MM.1S (cell line): Measurements from ENCODE around the gene NME7.

ENCODE experiments used
- DNase-seq: peaks from one replicate; pipeline ENCODE4 v3.0.0-alpha.2; 2015
- H2AFZ ChIP-seq: fragments of 300-600 bp; sonication (generic); 2 replicates; pipeline ENCODE4 v1.6.0; 2016; ENCODE audit warnings: antibody characterized with exemption, low read length
- H3F3A ChIP-seq: fragments of 300-600 bp; sonication (generic); 2 replicates; pipeline ENCODE4 v1.6.1; 2016; ENCODE audit warnings: mild to moderate bottlenecking, antibody characterized with exemption, low read length, moderate library complexity, mixed read lengths; ENCODE audit not compliant: insufficient read depth
- H3K27ac ChIP-seq: fragments of 300-600 bp; sonication (generic); 2 replicates; pipeline ENCODE4 v1.5.1; 2016; ENCODE audit warnings: mild to moderate bottlenecking, low read length
- H3K27me3 ChIP-seq: fragments of 300-600 bp; sonication (generic); replicated peaks from 2 replicates; pipeline ENCODE4 v1.6.0; 2016; ENCODE audit warnings: low read length; ENCODE audit not compliant: insufficient read depth
- H3K36me3 ChIP-seq: fragments of 300-600 bp; sonication (generic); replicated peaks from 2 replicates; pipeline ENCODE4 v1.6.1; 2016; ENCODE audit warnings: mild to moderate bottlenecking, low read length, mixed read lengths; ENCODE audit not compliant: insufficient read depth
- H3K4me1 ChIP-seq: fragments of 300-600 bp; sonication (generic); 2 replicates; pipeline ENCODE4 v1.6.1; 2016; ENCODE audit warnings: low read length, mixed read lengths
- H3K4me2 ChIP-seq: fragments of 300-600 bp; sonication (generic); 2 replicates; pipeline ENCODE4 v1.6.0; 2016; ENCODE audit warnings: low read depth, low read length
- H3K4me3 ChIP-seq: fragments of 300-600 bp; sonication (generic); 2 replicates; pipeline ENCODE4 v1.5.1; 2016; ENCODE audit warnings: low read length, mixed read lengths
- H3K79me2 ChIP-seq: fragments of 300-600 bp; sonication (generic); 2 replicates; pipeline ENCODE4 v1.6.1; 2016; ENCODE audit warnings: mixed run types, low read length, mixed read lengths
- H3K9ac ChIP-seq: fragments of 300-600 bp; sonication (generic); 2 replicates; pipeline ENCODE4 v1.6.1; 2016; ENCODE audit warnings: low read length, mixed read lengths
- H3K9me2 ChIP-seq: fragments of 300-600 bp; sonication (generic); replicated peaks from 2 replicates; pipeline ENCODE4 v1.6.1; 2016; ENCODE audit warnings: mild to moderate bottlenecking, low read length, mixed read lengths; ENCODE audit not compliant: insufficient read depth
- H3K9me3 ChIP-seq: fragments of 300-600 bp; sonication (generic); replicated peaks from 2 replicates; pipeline ENCODE4 v1.6.1; 2016; ENCODE audit warnings: mild to moderate bottlenecking, low read length, mixed read lengths; ENCODE audit not compliant: insufficient read depth
- H4K20me1 ChIP-seq: fragments of 300-600 bp; sonication (generic); 2 replicates; pipeline ENCODE4 v1.6.1; 2016; ENCODE audit warnings: mild to moderate bottlenecking, low read length, moderate library complexity, mixed read lengths; ENCODE audit not compliant: insufficient read depth
- CTCF ChIP-seq: fragments of 300-600 bp; sonication (generic); IDR thresholded peaks from 2 replicates; pipeline ENCODE4 v1.5.1; 2016; ENCODE audit warnings: antibody characterized with exemption, low read length, mixed read lengths
- EZH2 ChIP-seq: fragments of 300-600 bp; sonication (generic); optimal IDR thresholded peaks from 2 replicates; pipeline ENCODE3; 2017; ENCODE audit warnings: low read depth, mild to moderate bottlenecking, antibody characterized with exemption, low read length, mixed read lengths
- EZH2phosphoT487 ChIP-seq: fragments of 300-600 bp; sonication (generic); IDR thresholded peaks from 2 replicates; pipeline ENCODE4 v1.6.1; 2018; ENCODE audit warnings: antibody characterized with exemption, low read length

Gene NME7

GRCh38 chr1:169163059-169163458, 204.5 kb downstream of the NME7 start:
- Histone ChIP-seq H3K9me2 (no peaks in the 10 kb centered on the region), H2AFZ (no peak overlapping the region), H3K36me3 (no peaks in the 10 kb centered on the region), H4K20me1 (no peaks in the 10 kb centered on the region), H3K4me2 (no peak overlapping the region), H3K79me2 (no peaks in the 10 kb centered on the region), H3K9me3 (no peaks in the 10 kb centered on the region), H3K4me3 (no peak overlapping the region), H3K27me3 (no peaks in the 10 kb centered on the region), H3K27ac (no peak overlapping the region), H3K4me1 (no peaks in the 10 kb centered on the region), H3K9ac (no peak overlapping the region), H3F3A (no peaks in the 10 kb centered on the region)
- no peak for DNase-seq
- TF ChIP-seq EZH2phosphoT487: no peak
- no peak for TF ChIP-seq EZH2
- no peak for TF ChIP-seq CTCF

- Histone ChIP-seq H3K36me3 (no peaks in the 10 kb centered on the region), H2AFZ (no peak overlapping the region), H3K9ac (no peak overlapping the region), H3K27me3 (no peaks in the 10 kb centered on the region), H3K9me2 (no peaks in the 10 kb centered on the region), H3K4me1 (no peaks in the 10 kb centered on the region), H3K79me2 (no peaks in the 10 kb centered on the region), H3K27ac (no peak overlapping the region), H3F3A (no peaks in the 10 kb centered on the region), H3K9me3 (no peaks in the 10 kb centered on the region), H3K4me3 (no peak overlapping the region), H3K4me2 (no peak overlapping the region), H4K20me1 (no peaks in the 10 kb centered on the region)
- TF ChIP-seq CTCF (no peak), EZH2 (no peak), EZH2phosphoT487 (no peak)
- DNase-seq: no peak
Measured at GRCh38 chr1:169161496-169162194, 206.0 kb downstream of the NME7 start.

GRCh38 chr1:169160845-169161495, 206.6 kb downstream of the NME7 start:
- no peak overlapping the region for H3K4me2 ChIP-seq
- H3K79me2 ChIP-seq: no peaks in the 10 kb centered on the region
- no peak overlapping the region for H3K4me3 ChIP-seq
- no peaks in the 10 kb centered on the region for H3K9me3 ChIP-seq
- no peak overlapping the region for H2AFZ ChIP-seq
- H3K36me3 ChIP-seq: no peaks in the 10 kb centered on the region
- H3K9ac ChIP-seq: no peak overlapping the region
- TF ChIP-seq CTCF (no peak), EZH2 (no peak), EZH2phosphoT487 (no peak)
- H3F3A ChIP-seq: no peaks in the 10 kb centered on the region
- no peaks in the 10 kb centered on the region for H4K20me1 ChIP-seq
- no peaks in the 10 kb centered on the region for H3K4me1 ChIP-seq
- no peak for DNase-seq
- H3K27me3 ChIP-seq: no peaks in the 10 kb centered on the region
- H3K27ac ChIP-seq: no peak overlapping the region
- no peaks in the 10 kb centered on the region for H3K9me2 ChIP-seq
